GM19455 (cell line): Measurements from ENCODE around the gene FNIP2.

Source experiments
- ATAC-seq: cut with Tn5 transposase; IDR thresholded peaks from one replicate; pipeline ENCODE4 v1.9.1; 2021; ENCODE audit not compliant: unreplicated experiment

The FNIP2 gene

DNA sequence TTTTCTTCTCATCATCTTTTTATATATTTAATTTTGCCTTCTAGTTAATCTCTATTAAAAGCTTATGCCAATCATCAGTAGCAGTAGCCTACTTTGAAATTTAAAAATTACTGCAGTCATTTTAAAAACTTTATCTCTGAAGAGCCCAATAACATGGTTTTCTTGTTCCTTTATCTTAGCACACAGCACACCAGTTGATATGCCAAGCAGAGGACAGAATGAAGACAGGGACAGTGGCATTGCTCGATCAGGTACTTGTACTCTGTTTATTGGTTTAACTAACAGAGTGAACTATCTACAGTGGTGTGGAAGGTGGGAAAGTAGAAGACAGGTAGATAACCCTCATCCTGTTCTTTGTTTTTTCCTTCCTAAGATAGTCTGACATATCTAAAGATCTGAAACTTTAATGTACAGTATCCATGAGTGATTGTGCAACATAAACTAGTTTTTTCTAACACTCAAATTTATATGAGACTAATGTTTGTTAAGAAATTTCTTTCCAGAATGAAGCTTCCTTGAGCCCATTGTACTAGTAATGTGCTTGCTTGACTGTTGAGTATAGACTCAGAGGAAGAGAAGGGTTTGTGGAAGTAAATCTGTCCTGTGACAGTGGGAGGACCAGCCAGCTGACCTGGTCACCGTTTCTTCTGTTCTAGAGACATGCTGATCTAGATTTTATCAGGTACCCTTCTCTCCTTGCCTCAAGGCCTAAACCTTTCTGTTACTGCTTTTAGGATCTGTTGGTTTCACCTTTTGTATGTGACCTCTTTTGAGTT lies 66.6 kb downstream of the FNIP2 start:
- no peak for ATAC-seq

DNA sequence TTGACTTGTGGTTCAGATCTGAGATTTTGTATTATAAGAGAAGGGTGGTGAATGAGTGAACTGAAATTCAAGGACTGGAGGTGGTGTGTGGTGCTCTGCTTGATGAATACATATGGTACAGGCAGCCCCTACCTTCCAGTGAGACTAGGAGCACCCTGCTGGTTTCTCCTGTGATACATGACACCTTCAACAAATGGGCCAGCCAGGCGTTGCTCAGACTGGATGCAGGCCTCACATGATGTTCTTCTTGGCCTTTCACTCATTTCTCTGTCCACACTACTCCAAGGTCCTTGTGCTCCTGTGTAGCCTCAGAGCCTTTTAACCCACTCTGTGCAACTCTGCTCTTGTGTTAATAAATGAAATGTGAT lies 67.2 kb downstream of the FNIP2 start:
- no peak for ATAC-seq

DNA sequence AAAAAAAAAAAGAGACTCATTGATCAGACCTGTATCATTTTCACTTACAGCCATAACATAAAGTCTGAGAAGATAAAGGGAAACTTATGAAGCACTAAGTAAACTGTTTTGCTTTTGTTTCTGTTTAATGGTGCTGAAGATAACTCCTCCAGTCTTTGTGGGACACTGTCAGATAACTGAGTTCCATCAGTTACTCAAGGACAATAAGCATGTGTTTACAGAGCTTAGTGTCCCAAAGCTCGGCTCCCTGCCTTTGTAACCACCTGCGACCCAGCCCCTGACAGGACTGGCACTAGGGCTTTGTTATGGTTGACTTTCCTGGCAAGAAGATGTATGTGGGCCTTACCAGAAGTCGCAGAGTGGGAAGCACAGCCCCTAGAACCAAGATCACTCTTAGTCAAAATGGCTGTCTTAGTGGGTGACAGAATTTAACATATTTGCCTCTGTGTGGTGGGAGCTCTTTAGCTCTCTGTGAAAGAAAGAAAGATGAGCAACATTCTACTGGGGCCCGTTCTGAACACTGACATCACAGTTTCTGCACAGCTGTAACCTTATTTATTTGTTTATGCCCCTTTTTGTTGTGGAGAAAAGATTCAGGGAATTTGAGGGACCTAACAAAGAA lies 68.1 kb downstream of the FNIP2 start:
- no peak for ATAC-seq

DNA sequence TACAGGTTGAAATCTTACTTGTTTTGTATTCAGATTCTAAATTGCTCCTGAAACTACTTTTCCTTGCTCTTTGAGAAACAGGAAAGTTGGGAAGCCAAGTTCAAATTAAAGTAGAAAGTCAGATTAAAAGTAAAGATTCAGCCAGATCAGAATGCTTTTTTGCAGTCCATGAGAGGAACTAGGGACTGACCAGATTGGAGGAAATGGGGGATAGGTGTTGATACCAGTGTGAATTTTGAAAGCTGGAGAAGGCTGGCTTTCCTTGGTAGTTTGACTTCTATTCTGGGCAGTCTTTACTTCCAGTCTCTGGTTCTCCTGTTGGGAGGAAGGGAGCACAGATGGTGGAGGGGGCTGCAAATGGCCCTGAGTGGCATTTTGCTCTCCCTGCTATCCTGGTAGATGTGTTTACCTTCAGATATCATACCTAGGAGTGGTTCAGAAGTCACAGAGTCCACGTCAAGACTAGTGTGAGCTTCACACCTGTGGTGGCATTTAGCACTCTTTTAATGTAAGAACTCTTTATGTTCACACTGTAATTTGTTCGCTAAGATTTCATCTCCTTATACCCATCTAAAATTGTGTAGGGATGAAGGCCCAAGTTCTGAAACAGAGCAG lies 68.8 kb downstream of the FNIP2 start:
- no peak for ATAC-seq

DNA sequence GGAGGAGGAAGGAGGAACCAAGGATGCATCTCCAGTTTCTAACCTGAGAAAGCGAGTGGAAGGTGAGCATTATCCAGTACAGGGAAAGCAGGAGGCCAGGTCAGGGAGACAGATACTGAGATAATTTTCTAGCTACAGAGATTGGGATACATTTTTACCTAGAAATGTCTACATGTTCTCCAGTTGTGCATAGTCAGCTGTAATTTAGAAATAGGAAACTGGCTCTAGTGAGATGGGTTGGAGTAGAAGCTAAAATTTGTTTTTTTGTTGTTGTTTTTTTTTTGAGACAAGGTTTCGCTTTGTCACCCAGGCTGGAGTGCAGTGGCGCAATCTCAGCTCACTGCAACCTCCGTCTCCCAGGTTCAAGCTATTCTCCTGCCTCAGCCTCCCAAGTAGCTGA lies 71.3 kb downstream of the FNIP2 start:
- no peak for ATAC-seq

DNA sequence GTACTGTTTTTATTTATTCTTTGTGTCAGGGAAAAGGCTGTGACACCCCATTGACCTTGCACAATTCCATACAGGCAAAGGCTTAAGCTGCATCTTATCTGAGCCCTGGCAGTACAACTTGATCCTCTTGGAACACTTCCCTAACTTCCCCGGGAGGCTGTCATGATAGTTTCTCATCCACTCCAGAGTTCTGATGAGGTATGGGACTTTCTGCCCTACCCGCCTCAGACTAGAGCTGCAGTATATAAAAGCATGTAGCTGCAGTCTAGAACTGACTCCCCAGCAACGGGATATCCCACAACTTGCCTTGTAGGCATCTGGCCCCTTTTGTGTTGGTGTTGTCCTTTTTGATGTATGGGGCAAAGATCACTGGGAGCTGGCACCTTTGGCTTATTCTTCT lies 72.7 kb downstream of the FNIP2 start:
- ATAC-seq: no peak

DNA sequence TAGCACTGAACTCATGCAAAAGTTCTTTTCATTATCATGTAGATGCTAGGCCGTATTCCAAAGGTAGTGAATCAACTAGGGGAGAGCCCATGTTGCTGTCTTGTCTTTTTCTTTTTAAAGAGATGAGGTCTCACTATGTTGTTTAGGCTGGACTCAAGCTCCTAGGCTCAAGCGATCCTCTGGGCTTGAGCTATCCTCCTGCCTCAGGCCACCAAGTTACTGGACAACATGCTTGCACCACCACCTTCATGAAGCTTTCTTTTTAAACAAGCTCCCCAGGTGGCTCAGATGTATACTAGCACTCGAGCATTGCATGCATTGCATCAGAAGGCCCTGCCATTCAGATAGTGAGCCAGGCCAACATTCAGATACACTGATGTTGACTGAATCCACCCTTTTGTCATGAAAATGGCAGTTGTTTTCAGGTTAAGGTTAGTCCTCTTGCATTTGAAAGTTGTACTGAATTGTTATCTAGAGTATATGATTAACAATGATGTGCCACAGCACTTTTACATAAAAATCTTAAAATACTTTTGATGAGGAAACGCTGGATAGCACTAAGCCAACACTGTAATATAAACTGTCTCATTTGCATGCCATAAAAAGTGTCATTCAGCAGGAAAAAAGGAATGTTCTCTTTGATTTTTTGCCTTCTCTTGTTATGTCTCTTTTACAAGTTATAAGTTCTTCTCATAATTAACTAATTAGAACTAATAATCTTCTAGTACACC lies 76.7 kb downstream of the FNIP2 start:
- ATAC-seq: no peak

DNA sequence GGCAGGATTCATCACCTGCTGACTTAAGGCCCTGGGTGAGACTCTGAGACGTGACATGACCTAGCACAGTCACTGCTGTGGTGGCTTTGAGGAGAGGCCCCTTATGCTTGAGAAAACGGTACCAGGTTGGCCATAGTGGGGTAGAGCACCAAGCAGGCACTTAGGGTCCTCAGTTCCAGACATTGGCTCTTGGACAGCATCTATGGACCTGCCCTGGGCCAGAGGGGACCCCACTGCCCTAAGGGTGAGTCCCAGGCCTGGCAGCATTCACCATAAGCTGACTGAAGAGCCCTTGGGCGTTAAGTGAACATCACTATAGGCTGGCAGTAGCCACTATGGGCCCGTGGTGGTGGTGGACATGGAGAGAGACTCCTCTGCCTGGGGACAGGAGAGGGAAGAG lies 78.7 kb downstream of the FNIP2 start:
- no peak for ATAC-seq

DNA sequence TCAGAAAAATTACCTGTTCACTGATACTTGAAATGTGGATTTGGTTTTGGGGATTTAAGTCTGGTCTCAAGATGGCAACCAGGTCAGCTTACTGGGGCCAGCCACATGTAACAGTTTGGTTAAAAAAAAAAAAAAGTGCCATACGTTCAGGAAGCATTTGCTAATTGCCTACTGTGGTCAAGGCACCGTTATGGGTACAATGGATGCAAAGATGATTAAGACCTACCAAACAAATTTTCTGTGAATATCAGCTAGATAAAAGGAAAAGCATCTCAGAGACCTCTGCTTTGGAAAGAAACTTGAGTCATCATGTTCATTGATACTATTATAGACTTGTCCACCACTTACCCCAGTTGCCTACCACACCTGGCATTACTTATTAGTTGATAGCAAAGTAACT lies 80.9 kb downstream of the FNIP2 start:
- ATAC-seq: no peak

DNA sequence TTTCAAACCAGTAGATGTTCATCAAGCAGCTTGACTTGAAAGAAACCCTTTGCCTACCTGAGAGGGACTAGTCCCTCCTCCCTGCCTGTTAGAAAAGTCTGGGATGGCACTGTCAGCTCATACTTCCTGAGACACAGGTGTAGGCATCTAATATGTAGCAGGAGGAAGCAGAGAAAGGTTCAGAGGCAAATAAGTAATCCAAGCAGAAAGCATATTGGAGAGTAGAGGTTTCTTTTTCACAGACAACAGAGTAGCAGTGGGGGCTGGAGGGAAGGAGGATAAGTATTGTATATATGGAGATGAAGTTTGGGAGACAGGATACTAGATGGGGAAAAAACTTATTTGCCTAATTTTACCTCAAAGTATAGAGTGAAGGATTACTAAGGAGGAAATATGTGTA lies 81.5 kb downstream of the FNIP2 start:
- no peak for ATAC-seq

DNA sequence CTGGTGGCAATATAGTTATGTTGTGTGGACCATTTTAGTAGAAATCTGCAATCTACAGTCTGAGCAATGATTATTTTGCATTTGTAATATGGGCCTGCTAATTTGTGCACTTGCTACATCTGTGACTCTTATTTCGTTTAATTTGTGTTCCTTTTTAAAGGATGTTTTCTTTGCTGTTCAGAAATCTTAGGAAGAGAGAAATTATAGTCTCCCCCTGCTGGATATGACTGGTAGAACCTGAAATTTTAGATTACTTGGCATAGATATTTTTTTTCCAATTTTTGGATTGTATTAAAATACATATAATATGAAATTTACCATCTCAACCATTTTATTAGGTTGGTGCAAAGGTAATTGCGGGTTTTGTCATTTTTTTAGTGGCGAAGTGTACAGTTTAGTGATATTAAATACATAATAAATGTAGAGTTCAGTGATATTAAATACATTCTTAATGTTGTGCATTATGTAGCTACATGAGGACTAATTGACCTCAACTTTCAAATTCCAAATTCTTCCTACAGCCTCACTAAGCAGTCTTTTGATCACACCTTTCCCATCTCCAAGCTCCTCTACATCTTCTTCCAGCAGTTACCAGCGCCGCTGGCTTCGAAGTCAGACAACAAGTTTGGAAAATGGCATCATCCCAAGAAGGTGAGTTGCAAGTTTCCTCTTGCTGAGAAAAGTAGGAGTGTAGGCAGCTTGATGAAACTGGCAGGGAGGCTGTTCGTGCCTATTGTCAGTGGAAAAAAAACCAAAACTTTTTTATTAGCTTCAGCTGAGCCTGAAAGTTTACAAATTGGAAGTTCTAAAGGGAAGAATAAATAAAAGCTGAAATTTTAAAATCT lies 82.2 kb downstream of the FNIP2 start:
- ATAC-seq: no peak

DNA sequence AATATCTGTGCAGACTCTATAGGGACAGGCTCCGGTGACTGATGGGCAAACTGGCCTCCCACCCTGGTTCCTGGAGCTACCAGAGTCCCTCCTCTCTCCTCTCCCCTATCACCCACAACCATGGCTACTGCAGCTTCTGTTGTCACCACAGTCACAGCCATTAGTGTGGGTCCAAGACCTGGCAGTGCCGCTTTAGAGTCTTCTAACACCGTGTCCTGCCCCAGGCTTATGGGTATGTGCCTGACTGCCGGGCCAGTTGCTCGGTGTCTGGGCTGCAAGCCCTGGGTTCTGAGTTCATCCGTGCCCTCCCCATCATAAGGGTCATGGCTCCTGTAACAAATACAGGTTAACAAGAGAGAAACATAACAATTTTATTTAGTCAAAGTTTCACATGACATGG lies 85.4 kb downstream of the FNIP2 start:
- ATAC-seq: no peak

DNA sequence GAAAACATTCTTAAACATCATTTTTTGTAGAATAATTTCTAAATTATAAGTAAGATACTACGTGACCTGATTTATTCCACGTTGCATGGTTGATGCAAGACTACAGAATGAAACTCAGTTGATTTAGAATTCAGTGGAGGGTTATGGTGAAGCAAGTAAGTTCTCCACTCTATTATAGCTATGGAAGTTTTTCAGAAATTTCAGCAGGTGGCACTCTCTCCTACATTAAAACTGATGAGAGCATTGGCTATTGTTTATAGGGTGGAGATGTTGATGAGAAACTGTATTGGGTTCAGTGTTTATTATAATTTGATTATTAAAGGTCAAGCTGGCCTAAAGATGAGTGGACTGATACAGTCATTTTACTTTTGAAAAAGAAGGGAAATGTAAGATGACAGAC lies 88.0 kb downstream of the FNIP2 start:
- ATAC-seq: peak; percentile 56

DNA sequence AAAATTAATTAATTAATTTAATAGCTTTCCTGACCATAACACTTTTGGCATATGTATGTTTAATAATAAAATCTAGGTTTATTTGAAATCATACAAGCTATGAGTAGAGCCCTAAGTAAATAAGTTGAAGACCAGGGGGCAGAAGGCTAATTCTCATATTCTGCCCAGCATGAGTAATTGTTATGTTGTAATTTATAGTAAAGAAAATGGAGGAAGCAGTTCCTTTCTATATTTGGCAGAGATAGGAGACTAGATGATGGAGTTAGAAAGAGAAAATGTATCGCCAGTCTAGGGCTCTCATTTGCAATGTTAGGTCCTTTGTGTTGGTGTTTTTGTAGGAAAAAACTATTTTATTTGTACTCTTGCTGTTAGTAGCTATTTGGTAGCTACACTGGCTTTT lies 89.1 kb downstream of the FNIP2 start:
- no peak for ATAC-seq

DNA sequence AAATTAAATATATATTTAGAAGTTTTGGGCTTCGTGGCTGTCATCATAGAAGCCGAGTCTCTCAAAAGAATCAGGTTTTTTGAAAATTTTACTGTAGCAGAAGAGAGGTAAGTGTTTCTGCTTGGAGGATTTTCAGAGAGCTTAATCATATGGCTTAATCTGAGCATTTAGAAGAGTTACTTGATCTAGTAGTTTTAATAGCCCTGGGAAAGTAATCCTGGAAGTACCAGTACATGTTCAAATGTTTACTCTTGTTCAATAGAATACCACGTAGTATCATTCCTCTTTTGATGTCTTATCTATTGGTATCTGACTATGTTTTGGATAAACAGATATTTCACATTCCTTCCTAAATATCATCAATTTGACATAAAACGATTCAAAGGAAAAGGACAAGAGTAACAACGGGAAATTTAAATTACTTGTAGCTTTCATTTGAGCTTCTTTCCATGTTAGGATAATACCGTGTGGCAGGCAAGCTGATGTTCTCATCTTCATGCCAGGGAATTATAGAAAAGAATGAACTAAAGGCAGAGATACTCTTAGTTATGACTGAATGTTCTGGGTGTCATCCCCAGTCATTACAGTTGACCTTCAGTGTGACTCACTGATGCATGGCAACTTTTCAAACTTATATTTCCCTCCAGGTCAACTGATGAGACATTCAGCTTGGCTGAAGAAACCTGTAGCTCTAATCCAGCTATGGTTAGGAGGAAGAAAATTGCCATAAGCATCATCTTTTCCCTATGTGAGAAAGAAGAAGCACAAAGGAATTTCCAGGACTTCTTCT lies 89.8 kb downstream of the FNIP2 start:
- no peak for ATAC-seq

DNA sequence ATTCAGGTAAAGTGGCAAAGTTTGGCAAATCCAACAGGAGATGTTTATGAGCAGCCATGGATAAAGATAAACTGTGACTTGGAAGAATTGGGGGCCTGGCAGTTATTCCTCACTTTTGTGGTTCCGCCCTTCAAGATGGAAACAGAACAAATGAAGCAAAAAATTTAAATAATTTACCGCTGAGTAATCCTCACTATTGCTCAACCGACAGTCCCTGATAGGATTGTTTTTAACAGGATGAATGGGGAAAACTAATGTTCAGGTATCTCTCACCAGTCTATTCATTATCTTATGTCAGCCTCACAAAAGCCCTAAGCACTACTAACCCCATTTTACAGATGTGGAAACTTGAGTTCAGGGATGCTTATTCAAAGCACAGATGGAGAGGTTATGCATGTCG lies 90.8 kb downstream of the FNIP2 start:
- ATAC-seq: no peak

DNA sequence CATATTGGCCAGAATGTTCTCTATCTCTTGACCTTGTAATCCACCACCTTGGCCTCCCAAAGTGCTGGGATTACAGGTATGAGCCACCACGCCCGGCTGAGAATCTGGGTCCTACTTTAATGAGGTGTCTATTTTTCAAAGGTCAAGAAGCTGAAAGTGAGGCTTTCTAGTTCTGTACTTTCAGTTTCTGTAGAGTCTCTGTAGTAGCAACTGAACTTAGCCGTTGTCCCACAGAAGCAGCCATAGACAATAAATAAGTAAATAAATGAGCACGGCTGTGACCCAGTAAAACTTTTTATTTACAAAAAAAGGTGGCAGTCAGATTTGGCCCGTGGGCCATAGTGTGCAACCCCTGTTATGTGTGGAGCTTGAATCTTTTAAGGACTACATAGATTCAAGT lies 92.0 kb downstream of the FNIP2 start:
- peak; percentile 70 for ATAC-seq

DNA sequence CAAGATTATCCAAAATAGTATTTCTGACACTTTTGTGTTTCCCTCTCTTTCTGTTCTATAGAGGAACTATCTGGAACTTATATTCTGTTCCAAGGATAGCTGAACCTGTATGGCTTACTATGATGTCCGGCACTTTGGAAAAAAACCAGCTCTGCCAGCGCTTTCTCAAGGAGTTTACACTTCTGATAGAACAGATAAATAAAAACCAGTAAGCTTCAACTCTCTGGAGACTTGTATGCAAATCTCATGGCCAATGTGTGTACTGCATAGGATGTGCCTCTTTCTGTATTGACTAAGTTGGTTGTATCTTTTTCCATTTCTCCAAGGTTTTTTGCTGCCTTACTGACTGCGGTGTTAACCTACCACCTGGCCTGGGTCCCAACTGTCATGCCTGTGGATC lies 92.5 kb downstream of the FNIP2 start:
- ATAC-seq: peak; percentile 54

DNA sequence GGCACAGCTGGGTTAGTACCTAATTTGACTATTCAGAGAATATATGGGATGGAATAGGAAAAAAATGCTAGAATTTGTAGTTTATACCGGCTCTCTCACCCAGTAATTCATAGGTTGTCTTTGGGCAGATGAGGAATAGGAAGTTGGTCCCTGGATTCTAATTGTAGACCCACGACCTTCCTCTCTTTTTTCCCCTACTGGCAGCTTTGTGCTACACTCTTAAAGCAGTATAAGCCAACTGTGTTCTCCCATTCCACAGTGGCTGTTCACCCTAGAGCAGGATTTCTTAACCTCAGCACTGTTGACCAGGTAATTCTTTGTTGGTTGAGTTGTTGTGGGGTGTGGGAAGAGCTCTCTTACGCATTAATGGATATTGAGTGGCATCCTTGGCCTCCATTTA lies 92.9 kb downstream of the FNIP2 start:
- ATAC-seq: no peak

DNA sequence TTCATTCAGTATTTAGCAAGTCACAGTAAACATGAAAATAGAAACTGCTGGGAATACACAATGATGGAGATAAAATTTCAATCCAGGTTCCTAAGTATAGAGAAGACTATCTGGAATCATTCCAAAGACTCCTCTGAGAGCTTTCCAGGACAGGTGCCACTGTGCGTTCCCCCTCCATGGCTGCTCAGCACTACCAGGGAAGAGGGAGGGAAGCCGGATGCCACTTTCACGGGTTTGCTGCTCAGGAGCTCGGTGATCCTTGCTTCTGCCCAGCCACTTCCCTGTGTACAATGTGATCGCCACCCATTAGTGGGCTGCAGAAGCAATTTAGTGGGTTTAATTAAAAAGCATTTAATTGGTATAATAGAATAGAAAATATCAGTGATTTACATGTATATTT lies 94.5 kb downstream of the FNIP2 start:
- ATAC-seq: no peak
